Fibroblast of pulmonary artery (primary cell): ENCODE results near the gene RAB14.
"Not testable (repeated sequence)": the region's sequence is repeated elsewhere in the genome, so short reads cannot be mapped to it uniquely, and the experiment has no call there.

Source experiments
- DNase-seq: peaks from one replicate; pipeline ENCODE4 v3.0.0-alpha.2; 2010; ENCODE audit warnings: low read depth
- H3K4me3 ChIP-seq: replicated peaks from 2 replicates; pipeline ENCODE4 v1.5.1; 2011; ENCODE audit warnings: low read depth, mild to moderate bottlenecking, control low read depth, low read length, moderate library complexity
- TF ChIP-seq, protein P1 (sequence below): IDR thresholded peaks from 2 replicates; pipeline ENCODE4 v1.5.1; 2011; ENCODE audit warnings: mild to moderate bottlenecking, control low read depth, low read length, inconsistent platforms; ENCODE audit errors: missing control alignments

The RAB14 gene

DNA sequence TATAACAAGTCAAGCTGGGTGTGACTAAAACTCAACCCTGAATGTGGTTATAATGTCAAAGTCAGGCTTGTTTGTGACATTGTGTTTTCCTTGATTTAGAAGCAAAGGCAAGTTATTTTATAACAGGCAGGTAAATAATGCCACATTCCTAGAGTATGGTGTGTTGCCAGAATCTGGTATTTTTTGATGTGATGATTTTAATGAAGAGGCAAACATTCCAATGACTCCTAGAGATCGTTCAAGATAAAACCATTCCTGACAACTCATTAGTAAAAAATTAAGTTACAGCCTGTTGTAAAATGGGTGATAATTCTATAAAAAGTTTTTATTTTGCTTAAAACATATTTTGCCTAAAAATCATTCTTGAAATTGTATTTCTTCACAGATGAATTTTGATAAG is 60.0 kb downstream of the RAB14 start:
- TF ChIP-seq, protein P1, sequence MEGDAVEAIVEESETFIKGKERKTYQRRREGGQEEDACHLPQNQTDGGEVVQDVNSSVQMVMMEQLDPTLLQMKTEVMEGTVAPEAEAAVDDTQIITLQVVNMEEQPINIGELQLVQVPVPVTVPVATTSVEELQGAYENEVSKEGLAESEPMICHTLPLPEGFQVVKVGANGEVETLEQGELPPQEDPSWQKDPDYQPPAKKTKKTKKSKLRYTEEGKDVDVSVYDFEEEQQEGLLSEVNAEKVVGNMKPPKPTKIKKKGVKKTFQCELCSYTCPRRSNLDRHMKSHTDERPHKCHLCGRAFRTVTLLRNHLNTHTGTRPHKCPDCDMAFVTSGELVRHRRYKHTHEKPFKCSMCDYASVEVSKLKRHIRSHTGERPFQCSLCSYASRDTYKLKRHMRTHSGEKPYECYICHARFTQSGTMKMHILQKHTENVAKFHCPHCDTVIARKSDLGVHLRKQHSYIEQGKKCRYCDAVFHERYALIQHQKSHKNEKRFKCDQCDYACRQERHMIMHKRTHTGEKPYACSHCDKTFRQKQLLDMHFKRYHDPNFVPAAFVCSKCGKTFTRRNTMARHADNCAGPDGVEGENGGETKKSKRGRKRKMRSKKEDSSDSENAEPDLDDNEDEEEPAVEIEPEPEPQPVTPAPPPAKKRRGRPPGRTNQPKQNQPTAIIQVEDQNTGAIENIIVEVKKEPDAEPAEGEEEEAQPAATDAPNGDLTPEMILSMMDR, result no peak
- DNase-seq, result no peak
- no peak overlapping the region for H3K4me3 ChIP-seq

DNA sequence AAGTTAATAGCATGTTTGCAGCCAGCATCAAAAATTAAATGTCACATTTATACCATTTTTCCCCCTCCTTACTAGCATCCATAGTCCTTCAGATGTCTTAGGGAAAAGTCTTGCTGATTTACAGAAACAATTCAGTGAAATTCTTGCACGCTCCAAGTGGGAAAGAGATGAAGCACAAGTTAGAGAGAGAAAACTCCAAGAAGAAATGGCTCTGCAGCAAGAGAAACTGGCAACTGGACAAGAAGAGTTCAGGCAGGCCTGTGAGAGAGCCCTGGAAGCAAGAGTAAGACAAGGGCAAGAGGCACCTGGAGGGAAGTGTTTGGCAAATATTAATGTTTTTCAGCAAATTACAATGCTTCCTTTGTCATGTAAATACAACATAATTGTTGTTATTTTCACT is 60.4 kb downstream of the RAB14 start:
- DNase-seq, result no peak
- H3K4me3 ChIP-seq, result no peak overlapping the region
- TF ChIP-seq, protein P1, result no peak

DNA sequence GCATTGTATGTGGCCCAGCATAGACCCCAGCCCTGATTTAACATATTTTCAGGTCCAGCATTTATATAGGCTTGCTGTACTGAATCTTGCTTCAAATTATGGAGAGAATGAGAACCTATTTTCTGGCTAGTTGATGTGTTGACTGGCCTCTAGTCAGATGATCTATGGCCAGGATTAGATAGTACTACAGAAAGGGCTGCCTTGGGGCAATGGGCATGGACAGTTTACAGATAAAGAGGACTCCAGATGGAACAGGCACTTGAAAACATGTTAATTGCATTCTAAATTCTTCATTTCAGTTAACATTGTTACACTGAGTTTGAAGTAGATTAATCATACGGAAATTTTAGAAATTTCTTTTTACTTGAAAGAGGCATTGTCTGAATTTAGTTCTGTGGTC is 61.5 kb downstream of the RAB14 start:
- H3K4me3 ChIP-seq, result no peak overlapping the region
- no peak for DNase-seq
- TF ChIP-seq, protein P1, result no peak

DNA sequence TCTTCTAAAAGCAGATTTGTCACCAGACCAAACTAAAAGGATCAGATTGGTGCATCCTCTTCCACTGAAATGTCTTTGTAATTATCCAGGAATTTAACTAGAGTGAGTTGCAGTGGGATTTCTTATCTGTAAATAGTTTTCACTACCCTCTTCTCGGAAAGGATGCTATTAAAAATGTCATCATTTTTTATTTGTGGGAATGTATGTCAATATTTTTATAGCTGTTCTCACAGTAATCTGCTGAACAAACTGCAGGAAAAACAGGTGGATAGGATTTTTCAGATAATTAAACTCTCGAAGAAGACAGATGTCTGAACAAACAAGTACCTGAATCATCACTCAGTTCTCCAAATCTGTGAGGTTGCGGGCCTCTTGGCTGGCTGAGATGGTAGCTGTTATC is 62.7 kb downstream of the RAB14 start:
- TF ChIP-seq, protein P1, result no peak
- no peak overlapping the region for H3K4me3 ChIP-seq
- DNase-seq, result no peak

DNA sequence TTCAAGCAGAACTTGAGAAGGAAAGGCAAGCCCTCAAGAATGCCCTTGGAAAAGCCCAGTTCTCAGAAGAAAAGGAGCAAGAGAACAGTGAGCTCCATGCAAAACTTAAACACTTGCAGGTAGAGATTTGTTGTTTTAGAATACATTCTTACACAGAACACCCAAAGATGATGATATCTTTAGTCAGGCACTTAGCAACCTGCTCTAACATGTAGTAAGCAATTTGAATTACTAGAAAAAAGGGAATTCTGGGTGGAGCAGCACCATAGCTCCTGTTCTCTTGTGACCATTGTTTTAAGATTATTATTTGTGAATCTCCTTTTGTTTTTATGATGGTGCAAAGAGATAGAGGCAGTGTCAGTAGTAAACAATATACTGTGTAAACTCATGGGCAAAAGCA is 63.1 kb downstream of the RAB14 start:
- TF ChIP-seq, protein P1, result no peak
- no peak overlapping the region for H3K4me3 ChIP-seq
- DNase-seq, result no peak

DNA sequence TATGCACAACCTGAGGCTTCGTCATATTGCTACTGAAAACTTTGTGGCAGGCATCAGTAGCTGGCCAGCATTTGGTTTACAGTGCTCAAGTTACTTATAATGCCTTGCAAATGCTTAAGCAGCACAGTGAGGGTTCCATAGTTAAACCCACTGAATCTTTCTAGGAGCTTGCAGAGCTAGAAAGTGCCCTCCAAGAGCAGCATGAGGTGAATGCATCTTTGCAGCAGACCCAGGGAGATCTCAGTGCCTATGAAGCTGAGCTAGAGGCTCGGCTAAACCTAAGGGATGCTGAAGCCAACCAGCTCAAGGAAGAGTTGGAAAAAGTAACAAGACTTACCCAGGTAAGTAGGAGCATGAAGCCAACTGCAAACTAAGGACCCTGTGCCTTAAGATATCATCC is 66.0 kb downstream of the RAB14 start:
- TF ChIP-seq, protein P1, result no peak
- no peak overlapping the region for H3K4me3 ChIP-seq
- DNase-seq, result no peak

DNA sequence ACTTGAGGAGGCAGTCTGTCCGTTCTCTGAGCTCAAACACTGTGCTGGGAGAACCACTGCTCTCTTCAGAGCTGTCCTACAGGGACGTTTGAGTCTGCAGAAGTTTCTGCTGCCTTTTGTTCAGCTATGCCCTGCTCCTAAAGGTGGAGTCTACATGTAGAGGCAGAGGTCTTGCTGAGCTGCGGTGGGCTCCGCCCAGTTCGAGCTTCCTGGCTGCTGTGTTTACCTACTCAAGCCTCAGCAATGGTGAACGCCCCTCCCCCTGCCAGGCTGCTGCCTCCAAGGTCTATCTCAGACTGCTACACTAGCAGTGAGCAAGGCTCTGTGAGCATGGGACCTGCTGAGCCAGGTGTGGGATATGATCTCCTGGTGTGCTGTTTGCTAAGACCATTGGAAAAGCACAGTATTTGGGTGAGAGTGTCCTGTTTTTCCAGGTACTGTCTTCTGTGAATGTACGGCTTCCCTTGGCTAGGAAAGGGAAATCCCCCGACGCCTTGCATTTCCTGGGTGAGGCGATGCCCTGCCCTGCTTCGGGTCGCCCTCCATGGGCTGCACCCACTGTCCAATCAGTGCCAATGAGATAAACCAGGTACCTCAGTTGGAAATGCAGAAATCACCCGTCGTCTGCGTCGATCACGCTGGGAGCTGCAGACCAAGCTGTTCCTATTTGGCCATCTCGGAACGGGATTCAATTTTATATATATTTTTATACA is 68.4 kb downstream of the RAB14 start:
- no peak overlapping the region for H3K4me3 ChIP-seq
- no peak for DNase-seq
- TF ChIP-seq, protein P1, result no peak

DNA sequence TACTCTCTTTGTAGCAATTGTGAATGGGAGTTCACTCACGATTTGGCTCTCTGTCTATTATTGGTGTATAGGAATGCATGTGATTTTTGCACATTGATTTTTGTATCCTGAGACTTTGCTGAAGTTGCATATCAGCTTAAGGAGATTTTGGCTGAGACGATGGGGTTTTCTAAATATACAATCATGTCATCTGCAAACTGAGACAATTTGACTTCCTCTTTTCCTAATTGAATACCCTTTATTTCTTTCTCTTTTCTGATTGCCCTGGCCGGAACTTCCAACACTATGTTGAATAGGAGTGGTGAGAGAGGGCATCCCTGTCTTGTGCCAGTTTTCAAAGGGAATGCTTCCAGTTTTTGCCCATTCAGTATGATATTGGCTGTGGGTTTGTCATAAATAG is 72.3 kb downstream of the RAB14 start:
- not testable (repeated sequence) for DNase-seq, H3K4me3 ChIP-seq
